Neuronal stem cell (in vitro differentiated cells): ENCODE data around the gene THBS4.

Experiments
- DNase-seq: peaks from one replicate; pipeline ENCODE4 v3.0.0-alpha.2; 2013; ENCODE audit warnings: low spot score
- H2AFZ ChIP-seq: one replicate; pipeline ENCODE4 v1.6.1; 2013; ENCODE audit warnings: mild to moderate bottlenecking, low read length, inconsistent platforms
- H2AK5ac ChIP-seq: 2 replicates; pipeline ENCODE4 v1.6.1; 2013; ENCODE audit warnings: low read depth, mild to moderate bottlenecking, inconsistent platforms, low read length, moderate library complexity, mixed read lengths
- H2BK120ac ChIP-seq: 2 replicates; pipeline ENCODE4 v1.6.1; 2013; ENCODE audit warnings: low read depth, mild to moderate bottlenecking, inconsistent platforms, low read length, moderate library complexity, mixed read lengths
- H2BK12ac ChIP-seq: one replicate; pipeline ENCODE4 v1.6.1; 2013; ENCODE audit warnings: low read length, inconsistent platforms
- H2BK15ac ChIP-seq: 2 replicates; pipeline ENCODE4 v1.6.1; 2013; ENCODE audit warnings: mild to moderate bottlenecking, low read length, inconsistent platforms, mixed read lengths
- H2BK5ac ChIP-seq: one replicate; pipeline ENCODE4 v1.6.1; 2013; ENCODE audit warnings: inconsistent platforms, mild to moderate bottlenecking, low read length, moderate library complexity
- H3K14ac ChIP-seq: one replicate; pipeline ENCODE4 v1.6.1; 2013; ENCODE audit warnings: low read length, inconsistent platforms
- H3K18ac ChIP-seq: 2 replicates; pipeline ENCODE4 v1.6.1; 2013; ENCODE audit warnings: low read length, inconsistent platforms
- H3K23ac ChIP-seq: 2 replicates; pipeline ENCODE4 v1.6.1; 2013; ENCODE audit warnings: low read depth, mild to moderate bottlenecking, mixed read lengths, low read length, inconsistent platforms; ENCODE audit not compliant: poor library complexity
- H3K27ac ChIP-seq: replicated peaks from 3 replicates; pipeline ENCODE4 v1.5.1; 2013; ENCODE audit warnings: low read length, inconsistent platforms
- H3K27me3 ChIP-seq, 3 experiments: 2 replicates each; pipeline ENCODE4 v1.6.1; 2013; ENCODE audit warnings: low read length in 3 of 3, mild to moderate bottlenecking in 2 of 3, inconsistent platforms in 1 of 3, low read depth in 1 of 3, mixed read lengths in 1 of 3, moderate library complexity in 1 of 3; ENCODE audit not compliant: control insufficient read depth in 3 of 3, insufficient read depth in 3 of 3
- H3K36me3 ChIP-seq, 2 donors: replicated peaks in 1 of 2; 2 replicates each; pipeline ENCODE4 v1.6.1; 2013; ENCODE audit warnings: low read length in 2 of 2; ENCODE audit not compliant: control insufficient read depth in 2 of 2, insufficient read depth in 2 of 2
- H3K4ac ChIP-seq: 2 replicates; pipeline ENCODE4 v1.6.1; 2013; ENCODE audit warnings: inconsistent platforms, mild to moderate bottlenecking, low read length, moderate library complexity
- H3K4me1 ChIP-seq, 2 donors: 1 replicate in 1 of 2; 2 replicates in 1 of 2; pipeline ENCODE4 v1.6.1; 2013; ENCODE audit warnings: low read length in 2 of 2, low read depth in 1 of 2; ENCODE audit not compliant: control insufficient read depth in 2 of 2, insufficient read depth in 1 of 2
- H3K4me2 ChIP-seq: one replicate; pipeline ENCODE4 v1.6.1; 2013; ENCODE audit warnings: mild to moderate bottlenecking, low read length, inconsistent platforms; ENCODE audit not compliant: insufficient read depth, poor library complexity, severe bottlenecking
- H3K4me3 ChIP-seq, 2 donors: 2 replicates each; pipeline ENCODE4 v1.5.1; 2013; ENCODE audit warnings: low read length in 2 of 2, mild to moderate bottlenecking in 2 of 2, inconsistent platforms in 1 of 2, moderate library complexity in 1 of 2
- H3K79me1 ChIP-seq: one replicate; pipeline ENCODE4 v1.6.1; 2013; ENCODE audit warnings: low read depth, mild to moderate bottlenecking, inconsistent platforms, low read length, moderate library complexity
- H3K9ac ChIP-seq: one replicate; pipeline ENCODE4 v1.6.1; 2013; ENCODE audit warnings: mild to moderate bottlenecking, low read depth, low read length, inconsistent platforms; ENCODE audit not compliant: poor library complexity
- H3K9me3 ChIP-seq, 2 donors: replicated peaks in 1 of 2; 2 replicates each; pipeline versions ENCODE3 to v1.6.1; 2013; ENCODE audit warnings: low read length in 2 of 2, mild to moderate bottlenecking in 2 of 2, inconsistent platforms in 1 of 2, low read depth in 1 of 2, mixed read lengths in 1 of 2, moderate library complexity in 1 of 2; ENCODE audit not compliant: control insufficient read depth in 2 of 2, insufficient read depth in 1 of 2
- H4K8ac ChIP-seq: one replicate; pipeline ENCODE4 v1.6.1; 2013; ENCODE audit warnings: low read depth, mild to moderate bottlenecking, inconsistent platforms, low read length, moderate library complexity
- H4K91ac ChIP-seq: one replicate; pipeline ENCODE4 v1.6.1; 2013; ENCODE audit warnings: low read length, low read depth, mild to moderate bottlenecking, inconsistent platforms; ENCODE audit not compliant: poor library complexity
- WGBS, 2 donors: extraction: QIAGEN DNeasy Blood & Tissue Kit; methylation state at CpG; one replicate each; pipeline ENCODE4 v1.1.7; 2013; ENCODE audit warnings: missing lambda C conversion rate in 2 of 2, mixed read lengths in 1 of 2; ENCODE audit not compliant: insufficient read length in 2 of 2, insufficient replicate concordance in 1 of 2; ENCODE audit errors: extremely low coverage in 2 of 2; 5-methylcytosine and 5-hydroxymethylcytosine counted together

THBS4 gene

DNA sequence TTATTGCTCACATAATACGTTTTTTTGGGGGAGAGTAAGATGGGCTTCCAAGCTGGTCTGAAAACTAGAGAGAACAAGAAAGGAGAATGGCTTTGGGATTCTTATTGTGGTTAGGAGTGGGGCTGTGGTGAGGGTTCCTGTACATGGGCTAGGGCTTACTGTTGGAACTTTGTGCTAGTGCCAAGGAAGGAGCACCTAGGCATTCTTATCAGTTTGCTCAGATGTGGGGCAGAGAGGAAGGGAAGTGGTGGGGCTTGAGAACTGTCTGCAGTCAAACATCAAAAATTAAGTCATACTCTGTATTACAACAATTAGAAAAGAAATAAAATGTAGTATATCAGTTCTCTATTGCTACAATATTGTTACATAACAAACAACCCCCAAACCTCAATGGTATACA is 4.0 kb upstream of the THBS4 start:
- Histone ChIP-seq H3K14ac (no peak overlapping the region), H2BK15ac (no peak overlapping the region), H3K27me3 (peaks cover 0 to 32% (median 19%) of the 10 kb centered on the region in 3 experiments), H3K4ac (no peak overlapping the region), H3K9ac (no peak overlapping the region), H2AFZ (no peak overlapping the region), H3K18ac (no peak overlapping the region), H3K36me3 (no peaks in the 10 kb centered on the region), H2AK5ac (no peak overlapping the region), H3K9me3 (no peaks in the 10 kb centered on the region), H4K91ac (no peak overlapping the region), H4K8ac (no peak overlapping the region), H3K4me2 (no peak overlapping the region), H3K4me1 (peaks cover 0 to 3% of the 10 kb centered on the region in 2 donors), H2BK12ac (no peak overlapping the region), H3K23ac (no peak overlapping the region), H3K27ac (no peak overlapping the region), H3K4me3 (no peak overlapping the region), H3K79me1 (no peaks in the 10 kb centered on the region), H2BK5ac (no peak overlapping the region), H2BK120ac (no peak overlapping the region)
- no CpG with 5 or more reads among the region's 1 CpG for WGBS, 2 donors
- DNase-seq: no peak

DNA sequence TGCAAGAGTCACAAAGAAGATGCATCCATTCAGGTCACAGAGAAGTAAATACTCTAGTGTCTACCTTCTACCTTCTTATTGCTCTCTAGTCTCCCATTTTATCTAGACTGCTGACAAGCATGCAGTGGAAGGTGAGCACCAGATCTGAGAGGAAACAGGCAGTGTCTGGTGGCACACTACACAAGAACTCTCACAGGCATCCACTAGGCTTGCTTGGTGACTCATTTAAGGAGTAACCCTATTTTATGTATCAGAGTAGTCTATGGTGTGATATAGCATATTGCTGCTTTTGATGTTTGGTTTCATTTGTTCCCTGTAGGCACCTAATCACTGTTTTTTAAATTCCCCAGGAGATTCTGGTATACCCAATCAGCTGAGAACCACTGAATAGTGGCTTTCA is 1.6 kb upstream of the THBS4 start:
- Histone ChIP-seq H2BK12ac (no peak overlapping the region), H3K79me1 (no peaks in the 10 kb centered on the region), H4K8ac (no peak overlapping the region), H3K9me3 (no peaks in the 10 kb centered on the region), H3K36me3 (no peaks in the 10 kb centered on the region), H3K27me3 (peaks cover 0 to 33% (median 24%) of the 10 kb centered on the region in 3 experiments), H3K9ac (no peak overlapping the region), H3K14ac (no peak overlapping the region), H2AK5ac (no peak overlapping the region), H3K18ac (no peak overlapping the region), H3K27ac (no peak overlapping the region), H2BK120ac (no peak overlapping the region), H3K4me2 (no peak overlapping the region), H3K23ac (no peak overlapping the region), H3K4ac (no peak overlapping the region), H2BK15ac (no peak overlapping the region), H2BK5ac (no peak overlapping the region), H2AFZ (no peak overlapping the region), H3K4me1 (peaks cover 0 to 3% of the 10 kb centered on the region in 2 donors), H3K4me3 (no peak overlapping the region), H4K91ac (no peak overlapping the region)
- DNase-seq: no peak

- DNase-seq: no peak
- H3K27me3 ChIP-seq: peaks cover 0 to 33% (median 24%) of the 10 kb centered on the region in 3 experiments
- no CpG with 5 or more reads among the region's 8 CpGs for WGBS, 2 donors
- H2BK5ac ChIP-seq: no peak overlapping the region
- peak overlapping the region in 1 of 2 donors; percentile 86 for H3K4me3 ChIP-seq
- H4K8ac ChIP-seq: no peak overlapping the region
- H3K18ac ChIP-seq: no peak overlapping the region
- peak overlapping the region; percentile 43 for H2AK5ac ChIP-seq
- H3K9ac ChIP-seq: no peak overlapping the region
- H3K9me3 ChIP-seq: no peaks in the 10 kb centered on the region
- H4K91ac ChIP-seq: no peak overlapping the region
- no peak overlapping the region for H2BK15ac ChIP-seq
- no peak overlapping the region for H3K14ac ChIP-seq
- H2AFZ ChIP-seq: peak overlapping the region; percentile 54
- H2BK120ac ChIP-seq: peak overlapping the region; percentile 39
- no peaks in the 10 kb centered on the region for H3K79me1 ChIP-seq
- no peaks in the 10 kb centered on the region for H3K36me3 ChIP-seq
- no peak overlapping the region for H3K23ac ChIP-seq
- H3K27ac ChIP-seq: no peak overlapping the region
- no peak overlapping the region for H2BK12ac ChIP-seq
- peaks cover 0 to 3% of the 10 kb centered on the region in 2 donors for H3K4me1 ChIP-seq
- peak overlapping the region; percentile 75 for H3K4me2 ChIP-seq
- no peak overlapping the region for H3K4ac ChIP-seq
Measured at GRCh38 chr5:80034559-80034958, 589 bp upstream of the THBS4 start.

- no peak overlapping the region for H3K23ac ChIP-seq
- WGBS, 2 donors: no CpG with 5 or more reads among the region's 7 CpGs
- H3K4me3 ChIP-seq: peak overlapping the region in 1 of 2 donors; percentile 86
- H2BK120ac ChIP-seq: no peak overlapping the region
- no peak overlapping the region for H4K91ac ChIP-seq
- peak overlapping the region; percentile 6 for H2AK5ac ChIP-seq
- H3K4ac ChIP-seq: no peak overlapping the region
- H3K9me3 ChIP-seq: no peaks in the 10 kb centered on the region
- no peak overlapping the region for H2BK12ac ChIP-seq
- H4K8ac ChIP-seq: no peak overlapping the region
- no peak overlapping the region for H2BK5ac ChIP-seq
- no peaks in the 10 kb centered on the region for H3K36me3 ChIP-seq
- H3K27ac ChIP-seq: no peak overlapping the region
- peak overlapping the region; percentile 43 for H3K4me2 ChIP-seq
- H2AFZ ChIP-seq: peak overlapping the region; percentile 54
- H3K27me3 ChIP-seq: peaks cover 0 to 33% (median 24%) of the 10 kb centered on the region in 3 experiments
- no peak overlapping the region for H3K18ac ChIP-seq
- peaks cover 0 to 3% of the 10 kb centered on the region in 2 donors for H3K4me1 ChIP-seq
- DNase-seq: no peak
- no peak overlapping the region for H2BK15ac ChIP-seq
- H3K14ac ChIP-seq: no peak overlapping the region
- no peak overlapping the region for H3K9ac ChIP-seq
- H3K79me1 ChIP-seq: no peaks in the 10 kb centered on the region
Measured at GRCh38 chr5:80035839-80036238, 691 bp downstream of the THBS4 start.
